AG04450 (cell line): Measurements from ENCODE around the gene GAGE1. TPM values are rescaled to one million over a fixed set of nuclear protein-coding genes. Genes with fewer than 3 reads are reported as not detected.
"Not testable (repeated sequence)": the region's sequence is repeated elsewhere in the genome, so short reads cannot be mapped to it uniquely, and the experiment has no call there.

Experiments
- CTCF ChIA-PET: fragments of 300-600, 350-600 bp; formaldehyde crosslinking; extraction: SDS; loops from one replicate; lab custom pipeline; 2022; ENCODE audit warnings: antibody characterized with exemption, inconsistent platforms; lab: Charles Lee
- POLR2A ChIA-PET: fragments of 350-600 bp; formaldehyde crosslinking; extraction: SDS; loops from one replicate; lab custom pipeline; 2021; ENCODE audit warnings: antibody characterized with exemption, inconsistent platforms; lab: Yijun Ruan, JAX
- DNase-seq: peaks from one replicate; pipeline ENCODE4 v3.0.0-alpha.2; 2011; ENCODE audit warnings: low read depth, low spot score
- H3K27ac ChIP-seq: one replicate; pipeline ENCODE4 v1.5.1; 2012; ENCODE audit warnings: low read depth, low read length, control low read depth
- H3K27me3 ChIP-seq: one replicate; pipeline ENCODE4 v1.6.0; 2012; ENCODE audit warnings: low read length; ENCODE audit not compliant: control insufficient read depth, insufficient read depth
- H3K4me3 ChIP-seq: 2 replicates; pipeline ENCODE4 v1.5.1; 2011; ENCODE audit warnings: mild to moderate bottlenecking, low read depth, low read length, control low read depth
- H3K9me3 ChIP-seq: 2 replicates; pipeline ENCODE4 v1.5.1; 2012; ENCODE audit warnings: low read length; ENCODE audit not compliant: control insufficient read depth, insufficient read depth
- polyA minus RNA-seq: library from RNA; depleted of rRNA, polyadenylated mRNA; stranded (reverse); fragments of >200 nt; gene quantifications from 2 replicates; pipeline ENCODE4 v1.2.3, GENCODE V29; 2011; rRNA and poly(A)+ RNA removed
- polyA plus RNA-seq: library from polyadenylated mRNA; depleted of rRNA; stranded (reverse); fragments of >200 nt; gene quantifications from 2 replicates; pipeline ENCODE4 v1.2.3, GENCODE V29; 2011; rRNA removed

The GAGE1 gene, protein sequence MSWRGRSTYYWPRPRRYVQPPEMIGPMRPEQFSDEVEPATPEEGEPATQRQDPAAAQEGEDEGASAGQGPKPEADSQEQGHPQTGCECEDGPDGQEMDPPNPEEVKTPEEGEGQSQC
- not detected in 2 replicates for polyA plus RNA-seq
- not detected in 2 replicates for polyA minus RNA-seq

GRCh38 chrX:49598720-49599119, at the start of gene GAGE1:
TSS of gene GAGE1 (plus strand) at chrX:49599020. CDS start at chrX:49600175, 1,155 bp downstream.
- H3K4me3 ChIP-seq, H3K27ac ChIP-seq, DNase-seq, CTCF ChIA-PET, H3K27me3 ChIP-seq, POLR2A ChIA-PET, H3K9me3 ChIP-seq: not testable (repeated sequence)

DNA sequence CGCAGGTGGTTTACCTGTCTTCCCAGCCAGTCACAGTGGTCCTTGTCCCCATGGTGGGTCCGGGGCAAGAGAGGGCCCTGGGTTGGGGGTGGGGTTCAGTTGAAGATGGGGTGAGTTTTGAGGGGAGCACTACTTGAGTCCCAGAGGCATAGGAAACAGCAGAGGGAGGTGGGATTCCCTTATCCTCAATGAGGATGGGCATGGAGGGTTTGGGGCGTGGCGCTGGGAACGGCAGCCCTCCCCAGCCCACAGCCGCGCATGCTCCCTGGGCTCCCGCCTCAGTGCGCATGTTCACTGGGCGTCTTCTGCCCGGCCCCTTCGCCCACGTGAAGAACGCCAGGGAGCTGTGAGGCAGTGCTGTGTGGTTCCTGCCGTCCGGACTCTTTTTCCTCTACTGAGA, 47.8 kb upstream of the GAGE1 start, which contains the start of gene GAGE12E:
TSS of gene GAGE12E (plus strand) at position 301 of the 400 bp plus-strand sequence. CDS start 1,155 bp downstream, outside the sequence.
- H3K27ac ChIP-seq, CTCF ChIA-PET, DNase-seq, H3K27me3 ChIP-seq, H3K4me3 ChIP-seq, H3K9me3 ChIP-seq, POLR2A ChIA-PET: not testable (repeated sequence)

DNA sequence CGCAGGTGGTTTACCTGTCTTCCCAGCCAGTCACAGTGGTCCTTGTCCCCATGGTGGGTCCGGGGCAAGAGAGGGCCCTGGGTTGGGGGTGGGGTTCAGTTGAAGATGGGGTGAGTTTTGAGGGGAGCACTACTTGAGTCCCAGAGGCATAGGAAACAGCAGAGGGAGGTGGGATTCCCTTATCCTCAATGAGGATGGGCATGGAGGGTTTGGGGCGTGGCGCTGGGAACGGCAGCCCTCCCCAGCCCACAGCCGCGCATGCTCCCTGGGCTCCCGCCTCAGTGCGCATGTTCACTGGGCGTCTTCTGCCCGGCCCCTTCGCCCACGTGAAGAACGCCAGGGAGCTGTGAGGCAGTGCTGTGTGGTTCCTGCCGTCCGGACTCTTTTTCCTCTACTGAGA, 38.3 kb upstream of the GAGE1 start, which contains the start of gene GAGE12F:
TSS of gene GAGE12F (plus strand) at position 301 of the 400 bp plus-strand sequence. CDS start 1,155 bp downstream, outside the sequence.
- POLR2A ChIA-PET, H3K27me3 ChIP-seq, CTCF ChIA-PET: not testable (repeated sequence)

DNA sequence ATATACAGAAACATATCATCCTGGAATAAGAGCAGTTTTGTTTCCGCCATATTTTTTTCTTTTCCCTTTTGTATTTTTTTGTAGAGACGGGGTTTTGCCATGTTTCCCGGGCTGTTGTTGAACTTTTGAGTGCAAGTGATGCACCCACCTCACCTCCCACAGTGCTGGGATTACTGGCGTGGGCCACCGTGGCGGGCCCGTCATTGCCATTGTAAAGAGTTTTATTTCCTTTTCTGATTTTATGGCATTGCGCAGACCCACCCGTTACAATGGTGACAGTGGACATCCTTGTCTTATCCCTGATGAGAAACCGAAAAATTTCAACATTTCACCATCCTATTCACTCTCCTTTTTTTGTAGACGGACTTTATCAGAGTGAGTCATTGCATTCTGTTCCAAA, 30.1 kb upstream of the GAGE1 start:
- H3K4me3 ChIP-seq, POLR2A ChIA-PET, H3K27me3 ChIP-seq, H3K9me3 ChIP-seq, H3K27ac ChIP-seq, CTCF ChIA-PET, DNase-seq: not testable (repeated sequence)

More for the DNA sequence above, 38.3 kb upstream of the GAGE1 start, which contains the start of gene GAGE12F:
- not testable (repeated sequence) for DNase-seq, H3K27ac ChIP-seq, H3K9me3 ChIP-seq, H3K4me3 ChIP-seq

DNA sequence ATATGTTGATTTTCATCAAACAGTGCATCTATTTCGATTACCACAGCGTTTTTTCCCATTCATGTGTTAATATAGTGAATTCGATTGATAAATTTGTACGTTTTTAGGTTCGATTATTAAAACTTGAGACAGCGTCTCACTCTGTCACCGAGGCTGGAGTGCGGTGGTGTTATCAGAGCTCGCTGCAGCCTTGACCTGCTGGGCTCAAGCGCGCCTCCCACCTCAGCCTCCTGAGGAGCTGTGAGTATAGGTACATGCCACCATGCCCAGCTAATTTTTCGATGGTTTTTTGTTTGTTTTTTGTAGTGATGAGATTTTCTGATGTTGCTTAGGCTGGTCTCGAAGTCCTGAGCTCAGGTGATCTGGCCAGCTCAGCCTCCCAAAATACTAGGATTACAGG, 29.7 kb upstream of the GAGE1 start:
- DNase-seq, POLR2A ChIA-PET, CTCF ChIA-PET, H3K9me3 ChIP-seq, H3K27ac ChIP-seq, H3K27me3 ChIP-seq, H3K4me3 ChIP-seq: not testable (repeated sequence)

DNA sequence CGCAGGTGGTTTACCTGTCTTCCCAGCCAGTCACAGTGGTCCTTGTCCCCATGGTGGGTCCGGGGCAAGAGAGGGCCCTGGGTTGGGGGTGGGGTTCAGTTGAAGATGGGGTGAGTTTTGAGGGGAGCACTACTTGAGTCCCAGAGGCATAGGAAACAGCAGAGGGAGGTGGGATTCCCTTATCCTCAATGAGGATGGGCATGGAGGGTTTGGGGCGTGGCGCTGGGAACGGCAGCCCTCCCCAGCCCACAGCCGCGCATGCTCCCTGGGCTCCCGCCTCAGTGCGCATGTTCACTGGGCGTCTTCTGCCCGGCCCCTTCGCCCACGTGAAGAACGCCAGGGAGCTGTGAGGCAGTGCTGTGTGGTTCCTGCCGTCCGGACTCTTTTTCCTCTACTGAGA, 28.7 kb upstream of the GAGE1 start, which contains the start of gene GAGE12G:
TSS of gene GAGE12G (plus strand) at position 301 of the 400 bp plus-strand sequence. CDS start 1,155 bp downstream, outside the sequence.
- H3K27me3 ChIP-seq, DNase-seq, H3K27ac ChIP-seq, CTCF ChIA-PET, H3K4me3 ChIP-seq, POLR2A ChIA-PET, H3K9me3 ChIP-seq: not testable (repeated sequence)

GRCh38 chrX:49579649-49580048, 19.2 kb upstream of the GAGE1 start, which contains the start of gene GAGE12H:
TSS of gene GAGE12H (plus strand) at chrX:49579949. CDS start at chrX:49581104, 1,155 bp downstream.
- H3K27ac ChIP-seq, POLR2A ChIA-PET, DNase-seq, CTCF ChIA-PET, H3K27me3 ChIP-seq, H3K4me3 ChIP-seq, H3K9me3 ChIP-seq: not testable (repeated sequence)

- H3K9me3 ChIP-seq, H3K4me3 ChIP-seq, H3K27ac ChIP-seq, POLR2A ChIA-PET, DNase-seq, CTCF ChIA-PET, H3K27me3 ChIP-seq: not testable (repeated sequence)
Measured at GRCh38 chrX:49589196-49589595, 9.6 kb upstream of the GAGE1 start, which contains the start of gene GAGE2A. TSS of gene GAGE2A (plus strand) at chrX:49589496. CDS start at chrX:49590651, 1,155 bp downstream.

DNA sequence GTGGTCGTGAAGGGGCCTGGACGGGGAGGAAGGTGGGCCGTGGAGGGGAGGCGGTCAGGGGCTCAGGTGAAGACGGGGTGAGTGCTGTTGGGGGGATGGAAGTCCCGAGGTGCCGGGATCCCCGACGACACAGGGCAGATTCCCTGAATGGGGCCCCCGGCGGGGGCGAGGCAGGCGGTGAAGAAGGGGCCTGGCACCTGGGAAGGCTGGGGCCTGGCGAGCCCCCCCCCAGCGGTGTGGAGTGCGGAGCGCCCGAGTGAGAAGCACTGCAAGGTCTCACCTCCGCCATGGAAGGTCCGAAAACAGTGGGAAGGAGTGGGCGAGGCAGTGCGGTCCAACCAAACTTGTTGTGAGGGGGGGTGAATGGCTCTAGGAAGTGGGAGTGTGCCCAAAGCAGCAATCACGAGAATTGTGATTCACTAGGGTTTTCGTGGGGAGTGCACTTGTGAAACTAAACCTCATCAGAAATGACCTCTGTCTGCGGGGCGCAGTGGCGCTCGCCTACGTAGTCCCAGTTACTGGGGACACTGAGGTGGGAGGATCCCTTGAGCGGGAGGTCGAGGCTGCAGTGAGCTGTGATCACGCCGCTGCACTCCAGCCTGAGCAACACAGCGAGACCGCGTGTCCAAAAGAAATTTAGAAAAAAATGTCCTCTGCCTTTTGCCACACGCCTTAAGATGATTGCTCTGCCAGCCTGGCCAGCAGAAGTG, 8.9 kb upstream of the GAGE1 start:
- CTCF ChIA-PET, DNase-seq, H3K27ac ChIP-seq, POLR2A ChIA-PET, H3K9me3 ChIP-seq, H3K4me3 ChIP-seq, H3K27me3 ChIP-seq: not testable (repeated sequence)

GRCh38 chrX:49590488-49590887, 8.3 kb upstream of the GAGE1 start:
- POLR2A ChIA-PET, CTCF ChIA-PET, H3K27ac ChIP-seq, H3K27me3 ChIP-seq, DNase-seq, H3K9me3 ChIP-seq, H3K4me3 ChIP-seq: not testable (repeated sequence)
